Large intestine (tissue), 12 donors: Measurements from ENCODE around the gene ACCS. TPM values are rescaled to one million over a fixed set of nuclear protein-coding genes. Genes with fewer than 3 reads are reported as not detected.
A peak's percentile ranks its signal among the peaks of the same experiment; 100 is the strongest.

Experiments
- DNase-seq, 2 donors: peaks; one replicate each; pipeline versions ENCODE4 v3.0.0 to v3.0.0-alpha.2; 2013
- H3K27ac ChIP-seq: one replicate; pipeline ENCODE4 v1.5.1; 2013; ENCODE audit warnings: low read length
- H3K27me3 ChIP-seq: 2 replicates; pipeline ENCODE4 v1.6.1; 2013; ENCODE audit warnings: low read length; ENCODE audit not compliant: control insufficient read depth, insufficient read depth
- H3K36me3 ChIP-seq: 2 replicates; pipeline ENCODE4 v1.6.1; 2013; ENCODE audit warnings: low read length; ENCODE audit not compliant: control insufficient read depth, insufficient read depth
- H3K4me1 ChIP-seq: one replicate; pipeline ENCODE4 v1.6.1; 2013; ENCODE audit warnings: low read length; ENCODE audit not compliant: control insufficient read depth, insufficient read depth
- H3K4me3 ChIP-seq: one replicate; pipeline ENCODE4 v1.5.1; 2013; ENCODE audit warnings: low read length
- H3K9me3 ChIP-seq: one replicate; pipeline ENCODE4 v1.6.1; 2013; ENCODE audit warnings: mild to moderate bottlenecking, low read depth, low read length, moderate library complexity; ENCODE audit not compliant: control insufficient read depth
- WGBS: methylation state at CpG from one replicate; pipeline ENCODE4 v1.1.5; 2013; ENCODE audit warnings: low lambda C conversion rate; ENCODE audit not compliant: insufficient coverage; 5-methylcytosine and 5-hydroxymethylcytosine counted together
- long read RNA-seq, 11 donors: transcript quantifications; one replicate each; lab custom pipeline, GENCODE V29; 2026
- polyA plus RNA-seq: library from polyadenylated mRNA; unstranded; fragments of 120-200 nt; gene quantifications from one replicate; pipeline ENCODE4 v1.2.1, GENCODE V29; 2013

The ACCS gene
- polyA plus RNA-seq: 49.5 TPM
- long read RNA-seq, donor 1, partial matches to known transcripts: 0 of 3 reads
- long read RNA-seq, donor 1, other reads (novel, unspliced or antisense): 0 of 3 reads
- long read RNA-seq, donor 2: 0 reads
- long read RNA-seq, donor 3: 0 reads
- long read RNA-seq, donor 4: 0 reads
- long read RNA-seq, donor 5, partial matches to known transcripts: 0 of 1 reads
- long read RNA-seq, donor 5, other reads (novel, unspliced or antisense): 0 of 1 reads
- long read RNA-seq, donor 6, partial matches to known transcripts: 0 of 1 reads
- long read RNA-seq, donor 6, other reads (novel, unspliced or antisense): 0 of 1 reads
- long read RNA-seq, donor 7: 0 reads
- long read RNA-seq, donor 8: 0 reads
- long read RNA-seq, donor 9: 0 reads
- long read RNA-seq, donor 10, partial matches to known transcripts: 0 of 2 reads
- long read RNA-seq, donor 10, other reads (novel, unspliced or antisense): 0 of 2 reads
- long read RNA-seq, donor 11, partial matches to known transcripts: 0 of 2 reads
- long read RNA-seq, donor 11, other reads (novel, unspliced or antisense): 0 of 2 reads

GRCh38 chr11:44065841-44066731, at the start of gene ACCS:
ACCS (plus strand) TSS chr11:44066270; CDS start chr11:44067628, 1,358 bp downstream.
- Histone ChIP-seq H3K4me3 (peak within 1 kb of the TSS; percentile 65), H3K4me1 (peaks cover 5% of the 10 kb centered on the region), H3K9me3 (no peaks in the 10 kb centered on the region), H3K27ac (peak within 1 kb of the TSS; percentile 83), H3K27me3 (no peaks in the 10 kb centered on the region), H3K36me3 (peaks cover 11% of the 10 kb centered on the region)
- no CpG with 5 or more reads among the region's 70 CpGs for WGBS
- peak; percentile 96 to 97 for DNase-seq

- Histone ChIP-seq H3K4me1 (no peaks in the 10 kb centered on the region), H3K36me3 (no peaks in the 10 kb centered on the region), H3K4me3 (no peak overlapping the region), H3K9me3 (peaks cover 3% of the 10 kb centered on the region), H3K27me3 (no peaks in the 10 kb centered on the region), H3K27ac (no peak overlapping the region)
- no CpG with 5 or more reads among the region's 2 CpGs for WGBS
- no peak for DNase-seq
Measured at GRCh38 chr11:44016546-44017442, 49.3 kb upstream of the ACCS start.

- peaks cover 3% of the 10 kb centered on the region for H3K9me3 ChIP-seq
- DNase-seq: no peak
- no peak overlapping the region for H3K4me3 ChIP-seq
- no CpG with 5 or more reads among the region's 3 CpGs for WGBS
- H3K36me3 ChIP-seq: no peaks in the 10 kb centered on the region
- H3K4me1 ChIP-seq: no peaks in the 10 kb centered on the region
- no peak overlapping the region for H3K27ac ChIP-seq
- H3K27me3 ChIP-seq: no peaks in the 10 kb centered on the region
Measured at GRCh38 chr11:44017443-44018126, 48.5 kb upstream of the ACCS start.

- Histone ChIP-seq H3K36me3 (no peaks in the 10 kb centered on the region), H3K4me3 (no peak overlapping the region), H3K9me3 (peaks cover 3% of the 10 kb centered on the region), H3K4me1 (no peaks in the 10 kb centered on the region), H3K27ac (no peak overlapping the region), H3K27me3 (no peaks in the 10 kb centered on the region)
- no CpG with 5 or more reads among the region's 4 CpGs for WGBS
- no peak for DNase-seq
Measured at GRCh38 chr11:44018127-44018521, 47.9 kb upstream of the ACCS start.

GRCh38 chr11:44018829-44019228, 47.2 kb upstream of the ACCS start:
- no peaks in the 10 kb centered on the region for H3K36me3 ChIP-seq
- peaks cover 3% of the 10 kb centered on the region for H3K9me3 ChIP-seq
- H3K4me1 ChIP-seq: no peaks in the 10 kb centered on the region
- WGBS: no CpG with 5 or more reads among the region's 2 CpGs
- H3K4me3 ChIP-seq: no peak overlapping the region
- no peaks in the 10 kb centered on the region for H3K27me3 ChIP-seq
- no peak overlapping the region for H3K27ac ChIP-seq
- no peak for DNase-seq

GRCh38 chr11:44024977-44025376, 41.1 kb upstream of the ACCS start:
- Histone ChIP-seq H3K4me3 (no peak overlapping the region), H3K4me1 (no peaks in the 10 kb centered on the region), H3K9me3 (peaks cover 6% of the 10 kb centered on the region), H3K27ac (no peak overlapping the region), H3K27me3 (peaks cover 3% of the 10 kb centered on the region), H3K36me3 (no peaks in the 10 kb centered on the region)
- WGBS: no CpG with 5 or more reads among the region's 1 CpG
- no peak for DNase-seq

GRCh38 chr11:44025727-44026126, 40.3 kb upstream of the ACCS start:
- Histone ChIP-seq H3K27ac (no peak overlapping the region), H3K27me3 (peaks cover 3% of the 10 kb centered on the region), H3K4me1 (peaks cover under 1% of the 10 kb centered on the region), H3K4me3 (no peak overlapping the region), H3K36me3 (no peaks in the 10 kb centered on the region), H3K9me3 (peaks cover 6% of the 10 kb centered on the region)
- DNase-seq: no peak

- H3K27ac ChIP-seq: no peak overlapping the region
- H3K27me3 ChIP-seq: peaks cover 9% of the 10 kb centered on the region
Measured at GRCh38 chr11:44028401-44028800, 37.7 kb upstream of the ACCS start.

GRCh38 chr11:44028816-44029506, 37.1 kb upstream of the ACCS start:
- no peak overlapping the region for H3K4me3 ChIP-seq
- no peaks in the 10 kb centered on the region for H3K36me3 ChIP-seq
- peaks cover 6% of the 10 kb centered on the region for H3K9me3 ChIP-seq
- H3K4me1 ChIP-seq: peaks cover 5% of the 10 kb centered on the region
- WGBS: no CpG with 5 or more reads among the region's 3 CpGs
- H3K27ac ChIP-seq: no peak overlapping the region
- DNase-seq: no peak
- peaks cover 9% of the 10 kb centered on the region for H3K27me3 ChIP-seq

More at GRCh38 chr11:44028401-44028800, 37.7 kb upstream of the ACCS start:
- WGBS: no CpG with 5 or more reads among the region's 1 CpG
- Histone ChIP-seq H3K9me3 (peaks cover 6% of the 10 kb centered on the region), H3K4me1 (peaks cover 5% of the 10 kb centered on the region), H3K36me3 (no peaks in the 10 kb centered on the region), H3K4me3 (no peak overlapping the region)
- no peak for DNase-seq
